Measurements from ENCODE around the gene CRAT.

Gene CRAT

DNA sequence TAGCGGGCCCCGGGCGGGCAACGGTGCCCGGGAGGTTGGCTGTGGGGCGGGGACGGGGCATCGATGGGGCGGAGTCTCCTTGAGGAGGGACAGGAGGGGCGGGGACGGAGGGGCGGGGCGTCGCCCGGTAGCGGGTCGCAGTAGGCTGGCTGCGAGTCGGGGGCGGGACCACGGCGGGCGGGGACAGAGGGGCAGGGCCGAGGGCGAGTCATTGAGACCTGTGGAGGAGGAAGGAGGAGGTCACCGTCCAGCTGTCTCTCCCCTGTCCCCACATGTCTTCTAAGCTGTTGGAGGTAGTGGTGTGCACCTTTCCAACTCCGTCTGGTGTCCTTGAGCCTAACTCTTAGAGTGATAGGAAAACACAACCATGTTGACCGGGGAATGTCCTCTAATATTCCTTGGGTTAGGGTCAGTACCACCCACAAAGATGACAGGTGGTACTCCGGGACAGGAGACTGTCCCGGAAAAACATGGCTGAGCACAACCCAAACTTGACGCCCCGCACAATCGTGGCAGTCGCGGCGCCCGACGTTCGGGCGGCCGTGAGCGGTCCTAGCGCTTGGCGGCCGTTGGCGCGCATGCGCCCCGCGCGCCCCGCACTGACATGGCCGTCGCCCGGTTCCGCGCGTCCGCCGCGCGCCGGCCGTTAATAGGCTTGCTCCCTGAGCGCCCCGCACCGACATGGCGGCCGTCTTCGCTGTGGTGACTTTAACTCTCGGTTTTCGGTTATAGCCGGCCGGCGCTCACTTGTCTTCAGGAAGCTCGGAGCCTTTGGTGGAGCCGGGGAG is at the start of gene CRAT, which contains the start of gene PTPA:
CRAT (minus strand) TSS at position 54 of the 788 bp plus-strand sequence. CDS start 284 bp downstream, outside the sequence.
PTPA (plus strand) TSS at position 676 of the 788 bp plus-strand sequence. CDS start 186 bp downstream, outside the sequence.
- peak; percentile 98 for DNase-seq

DNA sequence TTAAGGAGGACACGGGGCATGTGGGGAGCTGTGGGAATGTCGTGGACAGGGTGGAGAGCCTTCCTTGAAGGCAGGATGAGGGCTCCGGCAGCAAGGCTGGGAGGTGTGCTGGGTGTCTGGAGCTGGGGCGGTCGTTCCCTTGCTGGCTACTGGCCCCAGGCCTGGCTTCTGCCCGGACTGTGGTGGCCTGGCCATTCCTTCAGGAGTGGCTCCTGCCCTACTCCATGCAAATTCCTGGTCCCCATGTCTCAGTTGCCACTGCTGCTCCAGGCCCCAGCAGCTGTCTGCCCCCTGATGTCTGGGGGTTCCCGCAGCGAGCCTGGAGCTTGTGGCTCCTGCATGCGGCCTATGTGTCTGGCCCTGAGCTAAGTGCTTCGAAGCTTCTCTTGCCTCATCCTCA is 45.6 kb upstream of the CRAT start:
- DNase-seq, result no peak

DNA sequence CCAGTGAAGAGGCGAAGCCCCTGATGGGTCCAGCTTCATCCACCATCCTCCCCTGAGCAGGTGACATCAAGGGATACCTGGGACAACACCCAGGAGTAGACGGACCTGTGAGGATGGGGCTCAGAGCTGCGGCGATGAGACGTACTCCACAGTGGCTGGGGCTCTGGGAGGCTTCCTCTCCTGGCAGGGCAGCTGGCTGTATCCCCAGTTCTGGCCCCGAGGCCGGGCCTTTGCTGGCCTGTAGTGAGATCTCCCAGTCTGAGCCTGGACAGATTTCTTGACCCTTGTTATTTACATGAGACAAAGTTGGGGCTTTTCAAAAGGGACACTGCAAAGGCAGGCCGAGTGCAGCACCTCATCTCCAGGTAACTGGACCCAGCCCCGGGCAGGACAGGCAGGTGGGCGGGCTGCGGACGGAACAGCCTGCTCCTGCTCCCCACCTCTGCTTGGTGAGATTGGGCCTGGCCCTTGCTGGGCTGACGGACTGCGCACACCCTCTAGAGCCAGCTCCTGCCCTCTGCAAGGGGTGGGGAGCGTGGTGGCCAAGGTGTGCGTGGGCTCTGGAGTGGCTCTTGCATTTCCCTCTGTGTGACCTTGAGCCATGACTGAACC is 44.4 kb upstream of the CRAT start:
- no peak for DNase-seq

DNA sequence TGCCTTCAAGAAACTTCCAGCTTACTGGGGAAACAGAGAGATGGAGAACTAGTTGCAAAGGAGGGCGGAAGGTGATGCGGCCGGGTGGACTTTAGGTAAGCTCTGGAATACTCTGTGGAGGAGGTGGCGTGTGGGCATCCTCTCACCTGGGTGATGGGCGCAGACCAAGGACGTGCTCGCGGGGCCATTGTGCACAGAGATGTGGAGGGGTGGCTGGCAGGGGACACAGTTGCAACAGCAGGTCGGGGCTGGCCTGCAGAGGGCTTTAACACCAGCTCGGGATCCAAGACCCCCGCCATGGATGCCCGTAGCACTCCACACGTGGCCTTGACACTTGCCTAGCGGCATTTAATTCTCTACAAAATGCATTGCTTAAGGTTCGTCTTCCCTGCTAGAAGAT is 40.9 kb upstream of the CRAT start:
- no peak for DNase-seq

DNA sequence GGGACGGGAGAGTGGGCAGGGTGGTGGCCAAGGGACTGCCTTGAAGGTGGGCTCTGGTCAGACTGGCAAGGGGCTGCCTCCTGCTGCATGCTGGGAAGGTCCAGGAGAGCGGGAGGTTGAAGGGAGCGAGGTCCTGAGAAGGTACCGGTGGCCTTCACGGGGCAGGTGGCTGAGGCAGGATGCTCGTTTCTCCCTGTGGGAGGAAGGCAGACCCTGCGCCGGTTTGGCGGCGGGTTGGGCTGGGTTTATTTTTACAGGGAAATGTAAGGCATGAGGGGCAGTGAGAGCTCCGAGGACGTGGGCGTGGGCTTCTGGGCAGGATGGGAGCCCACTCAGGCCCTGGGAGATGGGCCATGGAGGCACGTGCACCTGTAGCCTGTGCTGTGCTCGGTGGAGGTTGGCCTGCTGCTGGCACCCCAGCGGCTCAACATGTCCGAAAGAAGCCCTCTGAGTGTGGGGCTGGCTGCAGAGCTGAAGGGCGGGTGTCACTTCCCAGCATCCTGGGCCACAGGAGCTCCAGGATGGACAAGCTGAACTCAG is 40.1 kb upstream of the CRAT start:
- DNase-seq, result no peak

DNA sequence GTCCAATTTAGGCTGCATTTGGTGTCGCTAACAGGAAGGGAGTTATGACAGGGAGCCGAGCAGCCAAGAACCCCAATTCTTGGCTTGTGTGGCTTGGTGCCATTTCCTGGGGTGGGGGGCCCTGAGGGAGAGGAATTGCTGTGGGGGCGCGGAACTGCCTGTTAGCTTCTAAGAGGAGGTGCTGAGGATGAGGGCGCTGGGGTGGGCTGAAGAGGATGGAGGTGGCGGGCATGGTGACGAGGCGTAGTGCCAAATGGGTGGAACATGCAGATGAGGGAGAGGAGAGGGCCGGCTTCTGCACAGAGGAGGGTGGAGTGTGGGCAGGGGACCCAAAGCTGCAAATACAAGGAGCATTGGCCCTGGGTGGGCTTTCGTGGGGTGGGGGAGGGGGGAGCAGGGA is 39.5 kb upstream of the CRAT start:
- DNase-seq, result no peak

DNA sequence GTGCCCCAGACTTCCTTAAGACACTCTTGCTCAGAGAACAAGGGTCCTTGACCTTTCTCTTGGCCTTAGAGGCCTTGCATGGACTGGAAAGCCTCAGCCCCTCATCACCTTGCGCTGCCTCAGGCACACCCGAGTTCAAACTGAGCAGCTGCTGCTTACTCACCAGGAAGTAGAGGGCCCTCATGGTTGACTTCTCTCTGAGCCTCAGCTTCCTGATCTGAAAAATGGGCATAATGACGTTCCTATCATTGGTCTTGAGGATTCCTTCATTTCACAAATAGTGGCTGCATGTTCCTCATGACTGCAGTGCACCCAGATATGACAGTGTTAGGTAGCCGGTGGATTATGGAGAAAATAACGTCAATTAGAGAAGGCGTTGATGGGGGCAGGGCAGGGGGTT is 38.8 kb upstream of the CRAT start:
- DNase-seq, result no peak

DNA sequence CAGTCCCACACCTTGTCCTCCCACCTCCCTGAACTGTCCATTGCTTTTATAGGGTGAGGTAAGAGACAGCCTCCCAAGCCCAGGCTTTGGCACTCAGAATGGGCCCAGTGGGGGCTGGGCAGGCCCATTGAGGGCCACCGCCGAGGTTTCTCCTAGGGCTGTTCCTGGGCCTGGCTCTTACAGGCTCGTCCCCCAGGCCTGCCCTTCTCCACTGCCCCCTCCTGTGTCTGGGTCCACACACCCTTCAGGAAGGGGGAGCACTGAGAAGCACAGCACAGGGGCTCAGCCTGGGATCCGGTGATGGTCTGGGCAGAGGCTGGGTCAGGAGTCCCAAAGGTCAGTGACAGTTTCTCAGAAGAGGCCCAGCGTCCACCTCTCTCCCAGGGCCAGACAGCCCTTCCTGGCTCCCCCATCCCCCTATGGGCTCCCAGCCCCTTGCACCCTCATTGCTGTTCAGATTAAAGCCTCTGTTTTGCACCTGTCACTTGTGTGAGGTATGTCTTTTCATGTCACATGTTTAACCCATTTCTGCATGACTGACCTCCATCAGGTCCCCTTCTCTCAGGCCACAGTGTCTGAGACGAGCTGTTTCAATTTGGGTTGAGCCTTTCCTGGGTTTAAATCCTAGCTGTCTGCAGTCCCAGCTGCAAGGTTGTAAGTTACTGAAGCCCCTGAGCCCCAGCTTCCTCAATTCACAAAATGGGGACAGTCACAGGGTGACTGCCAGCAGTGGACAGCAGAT is 38.0 kb upstream of the CRAT start:
- DNase-seq, result no peak

DNA sequence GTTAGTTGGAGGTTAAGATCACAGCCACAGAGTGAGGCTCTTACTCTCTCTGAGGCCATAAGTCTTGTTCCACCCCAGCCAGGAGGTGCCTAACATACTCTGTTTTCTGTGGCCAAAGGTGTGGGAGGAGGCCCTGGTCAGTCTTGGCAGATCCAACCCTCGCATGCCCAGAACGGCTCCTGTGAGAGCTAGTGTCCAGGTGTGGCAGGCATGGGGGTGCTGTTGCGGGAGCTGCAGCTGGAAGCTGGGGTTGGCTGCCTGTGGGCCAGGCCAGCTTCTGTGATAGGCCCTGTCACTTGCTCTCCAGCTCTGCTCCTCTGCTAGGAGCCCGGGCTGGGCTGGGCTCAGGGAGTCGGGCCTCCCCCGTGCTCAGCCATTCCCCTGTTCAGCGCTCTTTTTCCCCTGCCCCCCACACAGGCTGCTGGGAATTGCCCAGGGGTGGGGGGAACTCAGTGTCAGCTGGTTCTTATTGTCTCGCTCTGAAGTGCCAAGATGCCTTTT is 35.9 kb upstream of the CRAT start:
- no peak for DNase-seq

DNA sequence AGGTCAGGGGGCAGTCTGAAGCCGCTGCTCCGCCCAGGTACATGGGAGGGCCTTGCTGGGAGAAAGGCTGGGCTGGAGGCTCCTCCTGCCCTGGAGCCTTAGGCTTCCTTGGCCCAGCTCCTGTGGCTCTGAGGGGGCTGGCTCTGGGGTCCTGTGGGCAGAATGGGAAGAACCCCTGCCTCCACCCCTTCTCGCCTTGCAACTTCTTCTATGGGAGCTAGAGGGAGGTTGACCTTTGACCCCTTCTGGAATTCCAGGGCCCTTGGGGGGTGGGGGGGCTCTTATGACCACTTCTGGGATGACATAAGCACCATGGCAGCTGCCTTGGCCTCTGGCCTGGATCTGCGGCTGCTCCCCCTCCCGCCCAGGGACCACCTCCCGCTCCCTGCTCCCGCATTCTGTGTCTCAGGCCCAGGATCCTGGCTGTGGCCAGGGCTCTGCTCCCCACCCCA is 35.3 kb upstream of the CRAT start:
- no peak for DNase-seq

DNA sequence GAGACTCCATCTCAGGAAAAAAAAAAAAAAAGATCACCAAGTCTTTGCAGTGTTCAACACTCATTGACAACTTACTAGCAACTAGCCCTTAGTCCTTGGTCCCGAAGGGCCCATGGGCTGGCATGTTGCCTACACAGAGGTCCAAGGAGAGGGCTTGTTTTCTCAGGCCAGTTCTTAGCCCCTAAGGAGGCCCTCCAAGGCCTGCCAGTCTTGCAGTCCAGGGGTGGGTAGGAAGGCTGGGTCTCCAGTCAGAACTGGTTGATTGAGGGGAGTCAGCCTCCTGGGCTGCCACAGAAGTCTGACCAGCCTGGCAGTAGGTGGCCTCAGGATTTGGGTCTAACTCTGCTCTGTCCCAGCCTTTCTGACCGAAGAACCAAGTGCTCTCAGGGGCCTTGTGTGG is 34.7 kb upstream of the CRAT start:
- DNase-seq, result no peak

DNA sequence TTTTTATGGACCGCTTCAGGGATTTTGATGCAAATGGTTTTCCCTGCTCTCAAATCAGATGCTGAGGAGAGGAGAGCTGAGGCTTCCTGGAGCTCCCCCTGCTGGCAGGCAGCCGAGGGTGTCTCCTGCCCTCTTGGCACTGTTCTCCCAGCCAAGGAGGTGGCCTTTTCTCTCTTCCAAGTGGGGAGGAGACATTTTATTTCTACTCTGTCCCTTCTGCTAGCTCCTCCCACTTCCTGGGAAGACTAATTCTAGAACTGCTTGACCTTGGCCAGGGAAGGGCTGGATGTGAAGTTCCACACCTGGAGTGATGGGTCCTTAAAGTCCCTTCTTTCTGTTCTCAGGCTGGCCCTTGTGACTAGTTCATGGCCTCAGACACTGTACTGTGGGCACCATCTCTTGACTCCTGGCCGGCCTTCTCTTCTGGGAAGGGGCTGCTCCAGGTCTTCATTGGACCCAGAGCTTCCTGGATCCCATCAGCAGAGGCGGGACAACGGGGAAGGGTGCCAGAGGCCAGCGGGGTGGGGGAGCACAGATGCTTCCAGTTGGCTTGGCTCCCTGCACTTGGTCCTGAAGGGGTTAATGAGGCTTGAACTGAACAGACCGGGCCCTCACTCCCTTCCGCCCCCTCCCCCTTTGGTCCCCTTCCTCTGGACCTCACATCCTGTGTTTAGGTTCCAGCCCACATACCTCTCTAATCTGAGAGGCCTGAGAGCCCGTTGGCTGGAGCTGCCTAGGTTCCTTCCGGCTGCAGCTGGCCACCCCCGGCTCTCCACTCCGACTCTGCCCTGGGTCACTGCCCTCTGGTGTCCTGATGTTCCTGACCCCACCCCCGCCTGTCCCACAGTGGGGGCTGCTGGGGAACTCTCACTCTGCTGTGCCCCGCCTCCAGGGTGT is 32.7 kb upstream of the CRAT start:
- peak; percentile 83 for DNase-seq

DNA sequence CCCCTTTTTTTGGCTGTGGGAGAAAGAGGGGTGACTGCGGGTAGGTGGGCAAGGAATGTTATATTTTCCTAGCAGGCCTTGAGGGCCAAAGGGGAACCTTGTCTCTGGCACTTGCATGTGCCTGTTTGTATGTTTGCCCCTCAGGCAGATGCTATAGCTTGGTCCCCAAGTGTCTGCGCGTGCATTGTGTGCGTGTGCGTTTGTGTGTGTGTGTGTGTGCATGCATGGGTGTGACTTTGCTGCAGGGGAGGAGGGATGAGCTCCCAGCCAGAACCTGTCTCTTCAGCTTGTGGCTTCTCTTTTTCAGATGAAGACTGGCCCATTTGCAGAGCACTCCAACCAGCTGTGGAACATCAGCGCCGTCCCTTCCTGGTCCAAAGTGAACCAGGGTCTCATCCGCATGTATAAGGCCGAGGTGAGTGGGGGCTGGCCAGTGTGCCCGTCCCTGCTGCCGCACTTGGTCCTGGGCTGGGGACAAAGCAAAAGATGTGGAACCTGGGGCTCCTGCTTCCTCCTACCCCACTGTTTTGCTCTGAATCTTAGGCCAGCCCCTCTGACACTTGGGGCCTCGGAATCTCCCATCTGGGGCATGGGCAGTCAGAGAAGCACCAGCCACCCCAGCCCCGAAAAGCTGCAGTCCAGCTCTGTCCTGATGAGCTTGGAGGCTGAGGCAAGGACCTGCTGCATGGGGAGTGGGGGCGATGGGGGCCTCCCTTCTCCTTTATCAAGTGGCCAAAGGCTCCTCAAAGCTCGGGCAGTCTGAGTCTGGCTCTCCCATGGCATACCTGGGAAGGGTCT is 31.7 kb upstream of the CRAT start:
- DNase-seq, result no peak

DNA sequence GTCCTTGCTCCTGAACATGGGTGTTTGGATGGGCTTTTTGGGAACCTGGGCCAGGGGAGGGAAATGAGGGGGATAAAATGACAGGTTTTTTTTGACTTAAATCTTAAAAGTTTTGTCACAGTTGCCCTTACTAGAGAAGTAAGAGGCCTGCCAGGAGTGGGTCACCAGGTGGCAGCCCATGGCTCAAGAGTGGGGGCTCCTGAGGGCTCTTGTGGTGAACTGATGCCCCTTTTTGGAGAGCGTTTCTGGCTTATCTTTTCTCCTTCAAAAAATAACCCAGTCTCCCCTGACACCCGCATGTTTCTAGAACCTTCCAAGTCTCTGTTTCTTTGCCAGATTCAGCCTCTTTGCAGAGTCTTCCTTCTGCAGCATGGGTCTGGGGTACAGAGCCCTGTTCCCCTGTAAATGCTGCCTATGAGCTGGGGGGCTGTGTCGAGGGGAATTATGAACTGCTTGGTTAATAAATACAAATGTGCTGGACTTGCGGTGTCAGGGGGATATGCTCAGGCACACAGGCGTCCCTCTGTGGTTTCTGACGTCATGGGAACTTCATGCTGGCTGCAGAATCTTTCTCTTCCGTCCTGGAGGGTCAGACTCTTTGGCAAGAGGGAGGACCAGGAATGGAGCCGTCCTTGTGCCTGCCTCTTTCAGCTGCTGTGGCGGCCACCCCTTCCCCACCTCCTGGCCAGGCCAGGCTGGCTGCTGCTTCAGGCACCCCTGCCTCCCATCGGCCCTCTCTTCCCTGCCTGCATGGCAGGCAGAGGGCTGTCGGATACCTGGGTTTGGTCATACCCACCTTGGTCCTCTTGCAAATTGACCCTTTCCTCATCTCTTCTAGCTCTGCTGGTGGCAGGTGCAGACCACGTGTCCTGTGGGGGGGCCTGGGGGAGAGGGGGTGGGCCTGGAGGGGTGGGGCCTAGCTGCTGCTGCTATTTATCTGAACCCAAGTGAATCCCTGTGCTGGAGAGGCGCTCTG is 30.8 kb upstream of the CRAT start:
- DNase-seq, result peak; percentile 86

DNA sequence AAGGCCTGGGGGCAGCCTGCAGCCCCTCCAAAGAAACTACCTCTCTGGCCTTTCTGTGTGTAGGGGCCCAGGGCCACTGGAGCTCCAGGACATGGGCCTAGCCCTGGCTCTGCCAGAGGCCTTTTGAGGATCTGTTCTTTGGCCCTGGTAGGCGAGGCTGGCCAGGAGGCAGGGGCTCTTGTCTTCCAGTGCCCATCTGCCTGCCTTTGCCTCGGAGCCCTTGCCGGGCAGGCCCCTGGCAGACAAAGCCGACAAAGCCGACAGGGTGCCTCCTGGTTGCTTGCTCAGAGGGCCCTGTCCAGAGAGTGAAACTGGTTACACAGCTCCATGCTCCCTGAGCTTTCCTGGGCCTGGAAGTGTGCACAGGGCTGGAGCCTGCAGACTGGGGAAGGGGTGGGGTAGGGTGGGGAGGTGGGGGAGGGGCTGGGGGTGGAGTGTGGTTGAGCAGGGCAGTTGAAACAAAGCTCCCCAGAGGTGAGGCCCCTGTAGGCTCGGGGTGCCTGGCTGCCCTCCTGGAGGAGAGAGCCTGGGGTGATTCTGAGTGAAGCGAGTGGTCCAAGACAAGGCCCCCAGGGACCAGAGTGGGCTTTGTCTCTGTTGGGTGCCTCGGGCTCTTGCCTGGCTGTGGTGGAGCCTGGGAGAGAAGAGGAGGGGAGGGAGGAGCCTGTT is 29.9 kb upstream of the CRAT start:
- peak; percentile 34 for DNase-seq

DNA sequence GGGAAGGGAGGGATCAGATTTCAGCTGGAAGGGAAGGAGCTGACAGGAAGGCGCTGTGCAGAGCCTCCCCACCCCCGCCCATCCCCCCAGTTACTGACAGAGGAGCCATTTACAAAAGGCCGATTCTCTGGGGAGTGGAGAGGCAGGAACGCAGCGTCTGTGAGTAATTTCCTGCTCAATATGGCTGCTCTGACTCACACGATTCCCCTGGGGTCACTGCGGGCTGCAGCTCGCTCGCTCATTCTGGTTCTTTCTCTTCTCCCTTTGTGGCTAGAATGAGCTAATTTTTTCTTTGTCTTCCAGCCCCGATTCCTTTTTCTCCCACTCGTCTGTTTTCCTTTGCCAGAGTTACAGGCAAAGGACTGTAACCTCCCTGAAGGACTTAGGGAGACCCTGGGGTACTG is 29.4 kb upstream of the CRAT start:
- peak; percentile 99 for DNase-seq

DNA sequence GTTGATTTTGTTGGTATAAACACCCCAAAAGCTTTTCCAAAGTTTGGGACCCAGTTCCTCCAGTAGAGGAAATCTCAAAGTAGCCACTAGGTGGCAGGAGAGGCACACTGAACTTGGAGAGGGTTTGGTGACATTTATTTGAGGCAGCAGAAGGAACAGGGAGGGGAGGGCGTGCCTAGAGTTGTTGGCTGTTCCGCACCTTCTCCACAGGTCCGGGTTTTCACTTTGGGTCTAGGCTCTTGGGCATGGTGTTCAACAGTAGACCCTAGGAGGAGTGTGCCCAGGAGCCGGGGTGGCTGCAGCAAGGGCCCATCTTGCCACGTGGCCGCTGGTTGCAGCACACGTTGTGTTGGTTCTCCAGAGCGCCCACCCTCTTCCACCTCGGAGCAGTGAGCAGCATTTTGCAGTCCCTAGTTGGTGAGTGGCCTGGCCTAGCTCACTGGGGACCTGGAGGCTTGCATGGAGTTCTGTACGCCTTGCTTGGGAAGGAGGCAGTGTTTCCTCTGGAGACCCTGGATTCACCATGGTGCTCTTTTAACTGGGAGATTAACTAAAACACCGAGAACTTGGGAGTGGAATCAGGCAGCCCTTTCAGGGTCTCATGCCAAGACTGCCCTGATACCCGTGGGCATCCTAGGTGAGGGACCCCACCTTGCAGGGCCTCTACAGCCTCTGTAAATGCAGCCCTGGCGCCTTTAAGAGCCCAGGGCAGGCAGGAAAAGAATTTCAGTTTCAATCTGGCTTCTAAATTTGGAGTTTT is 28.8 kb upstream of the CRAT start:
- DNase-seq, result peak; percentile 87

DNA sequence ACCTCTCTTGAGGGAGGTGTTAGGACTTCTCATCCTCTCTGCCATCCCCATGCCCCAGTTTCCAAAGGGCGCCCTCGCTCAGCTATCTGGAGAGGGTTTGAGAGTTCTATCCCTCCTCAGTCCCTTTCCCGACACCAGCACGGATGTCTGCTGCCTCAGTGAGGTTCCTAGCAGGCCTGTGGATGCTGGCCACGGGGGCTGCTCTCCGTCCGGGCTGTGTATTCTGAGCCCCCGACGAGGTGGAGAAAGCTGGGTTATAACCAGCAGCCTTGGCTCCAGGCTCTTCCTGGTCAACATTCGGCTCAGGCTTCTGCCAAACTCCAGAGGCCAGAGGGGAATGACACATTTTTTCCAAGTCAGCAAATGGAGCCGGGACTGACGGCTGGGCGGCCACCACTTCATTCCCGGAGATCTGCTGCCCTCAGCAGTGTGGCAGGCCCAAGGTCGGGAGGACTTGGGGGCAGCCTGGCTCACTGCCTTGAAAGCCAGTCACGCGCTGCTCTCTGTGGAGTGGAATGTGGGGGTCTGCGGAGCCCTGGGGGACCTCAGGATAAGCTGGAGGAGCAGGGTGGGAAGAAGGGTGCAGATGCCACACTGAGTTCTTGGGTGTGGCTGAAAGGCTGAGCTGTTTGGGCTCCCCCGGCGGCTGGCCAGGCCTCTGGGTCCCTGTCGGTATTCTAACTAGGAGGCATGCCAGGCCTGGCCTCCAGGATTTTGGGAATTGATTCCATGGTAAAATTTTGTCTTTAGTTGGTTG is 28.1 kb upstream of the CRAT start:
- no peak for DNase-seq

Data from suppressor macrophage treated with lipopolysaccharide for 4 hours (primary cell).